GM19395 (cell line): ENCODE data around the gene CPLANE1.
"Not testable (repeated sequence)": the region's sequence is repeated elsewhere in the genome, so short reads cannot be mapped to it uniquely, and the experiment has no call there.

Experiments
- ATAC-seq: cut with Tn5 transposase; IDR thresholded peaks from one replicate; pipeline ENCODE4 v1.9.1; 2021; ENCODE audit warnings: mild to moderate bottlenecking, moderate library complexity; ENCODE audit not compliant: unreplicated experiment

CPLANE1 gene

GRCh38 chr5:37208883-37209797, 40.0 kb downstream of the CPLANE1 start:
- no peak for ATAC-seq

DNA sequence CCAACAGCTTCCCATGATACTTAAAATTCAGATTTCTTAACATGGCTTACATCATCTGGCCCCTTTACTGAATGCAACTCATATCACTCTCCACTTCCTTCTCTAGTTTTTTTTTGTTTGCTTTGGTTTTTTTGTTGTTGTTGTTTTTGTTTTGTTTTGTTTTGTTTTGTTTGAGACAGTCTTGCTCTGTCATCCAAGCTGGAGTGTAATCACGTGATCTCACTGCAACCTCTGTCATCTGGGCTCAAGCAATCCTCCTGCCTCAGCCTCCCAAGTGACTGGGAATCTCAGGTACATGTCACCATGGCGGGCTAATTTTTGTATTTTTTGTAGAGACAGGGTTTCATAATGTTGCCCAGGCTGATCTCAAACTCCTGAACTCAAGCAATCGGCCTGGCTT, 41.4 kb downstream of the CPLANE1 start:
- ATAC-seq, result no peak

GRCh38 chr5:37206736-37207135, 42.4 kb downstream of the CPLANE1 start:
- no peak for ATAC-seq

GRCh38 chr5:37198842-37199241, 50.3 kb downstream of the CPLANE1 start:
- no peak for ATAC-seq

DNA sequence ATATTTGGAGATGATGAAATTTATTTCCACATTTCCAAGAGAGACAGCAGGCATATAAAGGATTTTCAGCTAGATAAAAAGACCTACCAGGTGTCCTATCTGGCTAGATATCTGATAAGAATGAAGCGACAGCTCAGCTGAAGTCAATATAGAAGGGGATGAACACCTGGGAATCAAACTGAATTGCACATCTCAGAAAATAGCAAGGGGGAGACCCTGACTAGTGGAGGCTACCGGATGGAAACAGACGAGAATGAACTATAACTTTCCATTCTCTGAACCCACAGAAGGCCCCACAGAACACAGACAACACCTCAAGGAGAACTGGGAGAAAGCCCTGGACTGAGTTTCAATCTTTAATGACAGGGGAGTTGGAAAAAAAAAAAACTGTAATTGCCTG, 51.1 kb downstream of the CPLANE1 start:
- ATAC-seq, result peak; percentile 65

GRCh38 chr5:37197340-37198050, 51.7 kb downstream of the CPLANE1 start:
- peak; percentile 94 for ATAC-seq

- no peak for ATAC-seq
These were observed 58.6 kb downstream of the CPLANE1 start for GRCh38 chr5:37190592-37190991.

DNA sequence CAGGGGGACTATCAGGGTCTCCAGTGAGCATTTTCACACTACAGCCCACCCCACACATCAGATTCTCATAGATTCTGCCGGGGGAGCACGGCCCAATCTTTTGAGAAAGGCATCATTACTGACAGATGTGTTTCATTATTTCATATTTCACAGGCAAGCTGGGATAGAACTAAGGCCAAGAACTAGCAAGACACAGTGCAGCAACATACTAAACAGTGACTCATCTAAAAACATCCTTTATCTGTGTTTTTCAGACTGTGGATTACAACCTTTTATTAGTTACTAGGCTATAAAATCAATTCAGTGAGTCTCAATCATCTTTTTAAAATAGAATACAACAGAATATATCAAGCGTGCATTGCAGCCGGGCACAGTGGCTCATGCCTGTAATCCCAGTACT, 59.8 kb downstream of the CPLANE1 start:
- no peak for ATAC-seq

GRCh38 chr5:37187465-37187977, 61.7 kb downstream of the CPLANE1 start:
- ATAC-seq, result no peak

GRCh38 chr5:37184748-37185364, 64.3 kb downstream of the CPLANE1 start:
- ATAC-seq, result peak; percentile 85

DNA sequence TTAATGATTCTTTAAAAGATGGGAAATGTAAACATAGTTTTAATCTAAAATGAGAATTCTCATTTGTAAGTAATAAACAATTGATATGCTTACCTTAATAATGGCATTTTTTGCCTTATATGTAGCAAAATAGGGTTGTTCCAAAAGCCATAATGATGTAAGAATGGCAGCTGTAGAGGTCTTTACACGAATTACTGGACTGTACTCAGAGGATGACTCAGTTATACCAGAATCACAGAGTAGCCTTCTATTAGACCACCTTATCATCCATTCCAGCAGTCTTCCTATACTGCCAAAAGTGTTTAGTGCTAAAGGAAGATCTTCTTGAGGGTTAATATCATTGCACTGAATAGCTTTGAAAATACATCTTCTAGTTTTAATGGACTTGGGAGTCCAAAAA, 66.5 kb downstream of the CPLANE1 start:
- ATAC-seq, result no peak

GRCh38 chr5:37174928-37175327, 74.2 kb downstream of the CPLANE1 start:
- ATAC-seq, result no peak

- no peak for ATAC-seq
These were observed 76.2 kb downstream of the CPLANE1 start for GRCh38 chr5:37172957-37173356.

DNA sequence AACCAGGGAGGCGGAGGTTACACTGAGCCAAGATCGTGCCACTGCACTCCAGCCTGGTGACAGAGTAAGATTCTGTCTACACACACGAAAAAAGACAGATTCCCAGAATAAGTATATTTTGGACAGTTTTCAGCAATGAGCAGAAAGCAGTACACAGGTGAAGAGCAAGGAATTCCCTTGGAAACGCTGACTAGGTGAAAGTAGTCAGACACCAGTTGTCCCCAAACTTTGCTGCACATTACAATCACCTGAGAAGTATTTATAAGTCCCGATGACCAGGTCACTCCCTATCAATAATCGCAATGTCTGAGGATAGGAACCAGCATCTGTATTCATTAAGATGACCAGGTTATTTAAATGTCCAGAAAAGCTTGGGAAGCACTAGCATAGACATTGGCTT, 78.3 kb downstream of the CPLANE1 start:
- no peak for ATAC-seq

- no peak for ATAC-seq
These were observed 83.0 kb downstream of the CPLANE1 start for GRCh38 chr5:37166197-37166596.

DNA sequence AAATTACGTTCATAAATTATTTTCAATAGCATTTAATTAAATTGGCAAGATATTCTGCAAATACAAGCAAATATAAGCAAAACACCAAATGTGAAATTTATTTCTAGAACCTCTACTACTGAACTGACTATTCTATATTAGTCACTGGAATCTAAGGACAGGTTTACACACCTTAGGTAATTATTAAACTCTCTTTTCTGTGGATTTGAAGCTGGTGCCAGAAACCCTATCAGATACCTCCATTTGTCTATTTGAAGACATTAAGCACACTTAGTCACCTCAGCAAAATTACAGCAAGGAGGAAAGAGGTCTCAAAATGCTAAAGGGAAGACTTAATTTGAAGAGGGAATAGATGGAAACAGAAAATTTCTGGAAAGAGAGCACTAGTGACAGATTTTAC, 83.4 kb downstream of the CPLANE1 start:
- no peak for ATAC-seq

DNA sequence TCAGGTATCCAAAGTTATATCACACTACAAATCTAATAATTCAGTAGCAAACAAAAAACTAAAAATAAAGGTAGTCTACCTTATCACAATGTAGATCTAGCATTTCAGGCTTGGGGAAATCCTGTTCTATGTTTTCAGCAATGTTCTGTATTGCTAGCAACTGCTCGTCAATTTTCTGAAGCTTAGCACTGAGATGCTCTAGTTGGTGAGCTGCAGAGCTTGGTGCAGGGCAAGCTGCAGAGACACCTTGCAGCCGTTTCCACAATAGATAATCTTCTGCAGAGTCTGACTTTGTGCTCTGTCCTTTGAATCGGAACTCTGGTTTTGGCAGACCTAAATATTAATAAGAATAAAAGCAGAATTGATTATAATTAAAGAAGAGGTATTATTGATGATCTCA, 95.5 kb downstream of the CPLANE1 start:
- ATAC-seq, result no peak

DNA sequence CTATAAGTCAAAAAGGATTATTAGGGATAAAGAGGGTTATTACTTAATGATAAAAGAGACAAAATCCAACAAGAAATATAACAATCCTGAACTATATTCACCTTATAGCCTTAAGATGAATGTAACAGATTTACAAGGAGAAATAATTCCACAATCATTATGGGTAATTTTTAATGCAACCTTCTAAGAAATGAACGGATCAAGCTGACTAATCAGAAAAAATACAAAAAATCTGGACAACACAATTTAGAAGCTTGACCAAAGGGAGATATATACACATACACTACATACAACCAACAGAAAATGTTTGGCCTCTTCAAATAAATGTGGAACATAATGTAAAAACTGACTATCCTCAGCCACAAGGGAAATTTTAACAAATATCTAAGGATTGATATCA, 102.3 kb downstream of the CPLANE1 start:
- no peak for ATAC-seq

- ATAC-seq, result no peak
These were observed 112.5 kb downstream of the CPLANE1 start for GRCh38 chr5:37136694-37137093.

DNA sequence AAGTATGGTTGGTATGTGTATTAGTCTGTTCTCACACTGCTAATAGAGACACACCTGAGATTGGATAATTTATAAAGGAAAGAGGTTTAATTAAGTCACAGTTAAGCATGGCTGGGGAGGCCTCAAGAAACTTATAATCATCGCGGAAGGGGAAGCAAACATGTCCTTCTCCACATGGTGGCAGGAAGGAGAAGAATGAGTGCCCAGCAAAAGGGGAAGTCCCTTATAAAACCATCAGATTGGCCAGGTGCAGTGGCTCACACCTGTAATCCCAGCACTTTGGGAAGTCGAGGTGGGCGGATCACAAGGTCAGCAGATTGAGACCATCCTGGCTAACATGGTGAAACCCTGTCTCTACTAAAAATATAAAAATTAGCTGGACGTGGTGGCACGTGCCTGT, 113.9 kb downstream of the CPLANE1 start:
- ATAC-seq, result not testable (repeated sequence)

DNA sequence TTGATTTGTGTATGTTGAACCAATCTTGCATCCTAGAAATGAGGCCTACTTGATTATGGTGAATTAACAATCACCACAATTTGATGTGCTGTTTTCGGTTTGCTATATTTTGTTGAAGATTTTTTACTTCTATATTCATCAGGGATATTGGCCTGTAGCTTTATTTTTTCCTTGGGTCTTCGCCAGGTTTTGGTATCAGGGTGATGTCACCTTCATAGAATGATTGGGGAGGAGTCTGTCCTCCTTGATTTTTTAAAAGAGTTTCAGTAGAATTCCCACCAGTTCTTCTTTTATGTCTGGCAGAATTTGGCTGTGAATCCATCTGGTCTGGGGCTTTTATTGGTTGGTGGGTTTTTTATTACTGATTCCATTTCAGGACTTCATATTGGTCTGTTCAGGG, 115.2 kb downstream of the CPLANE1 start:
- ATAC-seq, result no peak

- ATAC-seq, result no peak
These were observed 116.5 kb downstream of the CPLANE1 start for GRCh38 chr5:37132646-37133045.
